Anterior cingulate cortex (tissue), 58 donors: ENCODE results near the gene PTCD1.

Source experiments
- DNase-seq, 58 donors: peaks; one replicate each; lab custom pipeline; 2025; lab: John Stamatoyannopoulos, UW

The PTCD1 gene

GRCh38 chr7:99438573-99439480, at the start of gene PTCD1, which contains the start of gene CPSF4:
Gene PTCD1, minus strand, starts transcription at chr7:99438798. Its CDS starts 3,556 bp downstream, at chr7:99435242.
Gene CPSF4, plus strand, starts transcription at chr7:99438943. Its CDS starts 140 bp downstream, at chr7:99439083.
- peak; percentile 55 to 97 (median 92) for DNase-seq

GRCh38 chr7:99485094-99485493, 46.5 kb upstream of the PTCD1 start:
- DNase-seq = no peak

- DNase-seq = no peak
Observed at GRCh38 chr7:99478464-99479440, 40.2 kb upstream of the PTCD1 start.

- no peak for DNase-seq
Observed at GRCh38 chr7:99476107-99476506, 37.5 kb upstream of the PTCD1 start.

GRCh38 chr7:99473315-99473596, 34.7 kb upstream of the PTCD1 start:
- DNase-seq = peak in 3 of 58 donors; percentile 15 to 59 (median 17)

GRCh38 chr7:99472561-99473314, 34.1 kb upstream of the PTCD1 start, which contains the start of gene ZNF789:
Gene ZNF789, plus strand, starts transcription at chr7:99472890. Its CDS starts 3,567 bp downstream, at chr7:99476457.
- DNase-seq = peak; percentile 71 to 99 (median 96)

GRCh38 chr7:99469381-99470065, 30.9 kb upstream of the PTCD1 start:
- DNase-seq = no peak

GRCh38 chr7:99468336-99468918, 29.8 kb upstream of the PTCD1 start:
- DNase-seq = no peak

GRCh38 chr7:99465421-99465768, 26.8 kb upstream of the PTCD1 start:
- no peak for DNase-seq

GRCh38 chr7:99461221-99461620, 22.6 kb upstream of the PTCD1 start:
- no peak for DNase-seq

GRCh38 chr7:99460651-99461050, 22.1 kb upstream of the PTCD1 start:
- no peak for DNase-seq

- peak in 2 of 58 donors; percentile 10 to 14 for DNase-seq
Observed at GRCh38 chr7:99459087-99459486, 20.5 kb upstream of the PTCD1 start.

GRCh38 chr7:99457650-99458493, 19.3 kb upstream of the PTCD1 start:
- no peak for DNase-seq

- DNase-seq = no peak
Observed at GRCh38 chr7:99457050-99457649, 18.6 kb upstream of the PTCD1 start.

GRCh38 chr7:99456288-99456687, 17.7 kb upstream of the PTCD1 start:
- DNase-seq = peak in 6 of 58 donors; percentile 6 to 23 (median 18)

- DNase-seq = no peak
Observed at GRCh38 chr7:99455874-99456273, 17.3 kb upstream of the PTCD1 start.

- DNase-seq = peak in 1 of 58 donors; percentile 25
Observed at GRCh38 chr7:99453105-99453504, 14.5 kb upstream of the PTCD1 start.

- DNase-seq = no peak
Observed at GRCh38 chr7:99452541-99452940, 13.9 kb upstream of the PTCD1 start.
